HG03196 (cell line): Measurements from ENCODE around the gene FOXA3.

Experiments used
- ATAC-seq: cut with Tn5 transposase; IDR thresholded peaks from one replicate; pipeline ENCODE4 v1.9.1; 2021; ENCODE audit not compliant: unreplicated experiment

The FOXA3 gene

GRCh38 chr19:45872095-45872919 lies 8.2 kb downstream of the FOXA3 start:
- no peak for ATAC-seq

GRCh38 chr19:45873219-45873772 lies 9.2 kb downstream of the FOXA3 start:
- no peak for ATAC-seq

GRCh38 chr19:45874620-45874966 lies 10.5 kb downstream of the FOXA3 start:
- ATAC-seq: no peak

- ATAC-seq: no peak
Measured at GRCh38 chr19:45876161-45876410, 12.0 kb downstream of the FOXA3 start.

- ATAC-seq: no peak
Measured at GRCh38 chr19:45876411-45877197, 12.5 kb downstream of the FOXA3 start.

- ATAC-seq: no peak
Measured at GRCh38 chr19:45878043-45878794, 14.1 kb downstream of the FOXA3 start.

GRCh38 chr19:45879055-45879454 lies 14.9 kb downstream of the FOXA3 start:
- ATAC-seq: no peak

- no peak for ATAC-seq
Measured at GRCh38 chr19:45879971-45880370, 15.8 kb downstream of the FOXA3 start.

- no peak for ATAC-seq
Measured at GRCh38 chr19:45881082-45881908, 17.2 kb downstream of the FOXA3 start.

- no peak for ATAC-seq
Measured at GRCh38 chr19:45881909-45882528, 17.9 kb downstream of the FOXA3 start.

GRCh38 chr19:45882652-45883585 lies 18.8 kb downstream of the FOXA3 start:
- ATAC-seq: no peak

GRCh38 chr19:45883586-45883880 lies 19.4 kb downstream of the FOXA3 start:
- no peak for ATAC-seq

- no peak for ATAC-seq
Measured at GRCh38 chr19:45883881-45884681, 20.0 kb downstream of the FOXA3 start.

GRCh38 chr19:45884682-45885555 lies 20.8 kb downstream of the FOXA3 start:
- ATAC-seq: no peak

GRCh38 chr19:45885556-45886426 lies 21.7 kb downstream of the FOXA3 start, which contains the start of gene IRF2BP1:
TSS of gene IRF2BP1 (minus strand) at chr19:45886141. CDS start at chr19:45885774, 367 bp downstream.
- peak; percentile 44 for ATAC-seq

- ATAC-seq: peak; percentile 45
Measured at GRCh38 chr19:45886427-45887199, 22.5 kb downstream of the FOXA3 start.
